Epithelial cell of proximal tubule (primary cell): ENCODE measurements around the gene PRR19. TPM values are rescaled to one million over a fixed set of nuclear protein-coding genes. Genes with fewer than 3 reads are reported as not detected.

ENCODE experiments used
- DNase-seq: peaks from one replicate; pipeline ENCODE4 v3.0.0-alpha.2; 2011; ENCODE audit warnings: low read depth
- H3K4me3 ChIP-seq: 2 replicates; pipeline ENCODE4 v1.5.1; 2011; ENCODE audit warnings: low read depth, mild to moderate bottlenecking, low read length
- total RNA-seq: library from RNA; depleted of rRNA; stranded (reverse); fragments of >200 nt; gene quantifications from 2 replicates; pipeline ENCODE4 v1.2.3, GENCODE V29; 2015
- TF ChIP-seq, protein P1 (sequence below): conservative IDR thresholded peaks from 2 replicates; pipeline ENCODE4 v1.5.1; 2012; ENCODE audit warnings: low read depth, mild to moderate bottlenecking, low read length

PRR19 gene, protein sequence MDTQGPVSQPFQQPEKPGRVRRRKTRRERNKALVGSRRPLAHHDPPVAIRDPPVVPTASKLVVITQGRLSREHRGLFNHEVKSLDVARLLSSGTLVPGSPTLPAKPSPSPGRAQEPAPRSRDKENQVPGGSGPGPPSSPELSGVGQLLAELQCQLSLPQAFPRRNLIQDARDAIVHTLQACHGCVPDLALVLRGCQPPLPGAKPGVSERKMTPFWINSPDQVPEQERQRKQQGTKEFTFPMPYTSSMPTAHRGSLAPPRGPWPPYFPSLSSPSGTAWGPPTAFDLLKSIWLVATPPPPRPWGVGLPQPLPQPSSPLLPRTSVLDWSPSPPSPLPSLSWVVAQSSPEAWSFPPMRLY
- 0.23 and 2.7 TPM in 2 replicates for total RNA-seq

DNA sequence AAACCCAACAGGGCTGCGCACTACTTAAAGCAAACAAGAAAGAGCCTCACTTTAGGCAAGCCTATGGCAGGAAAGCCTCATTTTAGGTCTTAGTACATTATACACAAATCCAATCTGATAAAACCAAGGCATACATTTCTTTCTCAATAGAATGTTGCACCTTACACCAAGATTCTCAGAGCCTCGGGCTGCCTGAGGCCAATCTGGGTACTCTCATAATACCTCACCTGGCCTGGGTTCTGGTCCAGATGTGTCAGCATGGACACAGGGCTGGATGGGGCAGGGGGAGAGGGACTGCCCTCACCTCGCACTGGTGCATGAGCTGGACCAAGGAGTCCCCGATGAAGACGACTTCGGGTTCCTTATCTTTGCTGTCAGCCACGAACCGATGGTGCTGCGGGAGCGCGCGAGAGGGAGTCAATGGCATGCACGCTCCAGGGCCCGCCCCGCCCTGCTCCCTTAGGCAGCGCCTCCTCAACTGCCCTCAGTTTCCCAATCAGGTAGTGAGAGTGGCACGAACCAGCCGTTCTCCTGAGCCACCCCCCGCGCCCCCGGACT is at the start of gene PRR19:
Gene PRR19, plus strand, starts transcription at position 487 of the 558 bp plus-strand sequence. CDS start 7,453 bp downstream, outside the sequence.
- peak within 1 kb of the TSS; percentile 89 for H3K4me3 ChIP-seq
- DNase-seq: no peak
- TF ChIP-seq, protein P1, sequence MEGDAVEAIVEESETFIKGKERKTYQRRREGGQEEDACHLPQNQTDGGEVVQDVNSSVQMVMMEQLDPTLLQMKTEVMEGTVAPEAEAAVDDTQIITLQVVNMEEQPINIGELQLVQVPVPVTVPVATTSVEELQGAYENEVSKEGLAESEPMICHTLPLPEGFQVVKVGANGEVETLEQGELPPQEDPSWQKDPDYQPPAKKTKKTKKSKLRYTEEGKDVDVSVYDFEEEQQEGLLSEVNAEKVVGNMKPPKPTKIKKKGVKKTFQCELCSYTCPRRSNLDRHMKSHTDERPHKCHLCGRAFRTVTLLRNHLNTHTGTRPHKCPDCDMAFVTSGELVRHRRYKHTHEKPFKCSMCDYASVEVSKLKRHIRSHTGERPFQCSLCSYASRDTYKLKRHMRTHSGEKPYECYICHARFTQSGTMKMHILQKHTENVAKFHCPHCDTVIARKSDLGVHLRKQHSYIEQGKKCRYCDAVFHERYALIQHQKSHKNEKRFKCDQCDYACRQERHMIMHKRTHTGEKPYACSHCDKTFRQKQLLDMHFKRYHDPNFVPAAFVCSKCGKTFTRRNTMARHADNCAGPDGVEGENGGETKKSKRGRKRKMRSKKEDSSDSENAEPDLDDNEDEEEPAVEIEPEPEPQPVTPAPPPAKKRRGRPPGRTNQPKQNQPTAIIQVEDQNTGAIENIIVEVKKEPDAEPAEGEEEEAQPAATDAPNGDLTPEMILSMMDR: no peak

DNA sequence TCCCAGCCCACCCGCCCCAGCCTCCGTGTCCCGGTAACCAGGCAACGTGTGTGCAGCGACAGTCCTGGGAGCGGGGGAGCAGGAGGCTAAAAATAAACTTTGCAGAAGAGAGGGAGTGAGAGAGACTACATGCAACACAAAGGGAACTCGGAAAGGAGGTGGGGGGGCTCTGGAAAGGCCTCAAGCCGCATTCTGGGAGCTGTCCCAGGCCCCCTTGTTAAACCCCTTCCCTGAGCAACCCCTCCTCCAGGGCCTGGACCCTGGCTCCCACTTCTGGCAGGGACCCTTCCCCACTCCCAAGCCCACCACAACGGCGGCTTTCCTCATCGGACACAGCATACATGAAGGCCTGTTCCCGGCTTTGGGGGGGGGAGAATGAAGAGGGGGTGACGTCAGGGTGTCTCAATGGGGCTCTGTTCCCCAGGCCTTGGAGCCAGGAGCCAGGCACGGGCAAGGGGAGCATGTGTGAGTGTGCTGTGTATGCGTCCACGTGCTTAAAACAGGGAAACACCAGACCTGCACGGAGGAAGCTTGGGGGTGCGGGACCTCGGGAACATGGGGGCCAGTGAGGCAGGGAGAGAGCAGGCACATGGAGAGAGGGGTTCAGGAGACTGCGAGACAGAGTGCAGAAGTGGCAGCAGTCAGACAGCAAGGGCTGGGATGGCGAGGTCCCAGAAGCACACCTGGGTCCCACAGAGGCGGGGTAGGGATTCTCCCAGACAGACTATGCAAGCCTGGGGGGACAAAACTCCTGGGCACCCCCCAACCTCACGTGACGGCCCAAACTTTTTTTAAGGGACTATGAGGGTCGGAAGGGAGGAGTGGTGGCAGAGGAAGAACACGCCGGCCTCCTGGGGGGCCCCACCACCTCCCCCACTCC is 49.3 kb upstream of the PRR19 start:
- peak overlapping the region; percentile 99 for H3K4me3 ChIP-seq
- no peak for DNase-seq
- TF ChIP-seq, protein P1: no peak

DNA sequence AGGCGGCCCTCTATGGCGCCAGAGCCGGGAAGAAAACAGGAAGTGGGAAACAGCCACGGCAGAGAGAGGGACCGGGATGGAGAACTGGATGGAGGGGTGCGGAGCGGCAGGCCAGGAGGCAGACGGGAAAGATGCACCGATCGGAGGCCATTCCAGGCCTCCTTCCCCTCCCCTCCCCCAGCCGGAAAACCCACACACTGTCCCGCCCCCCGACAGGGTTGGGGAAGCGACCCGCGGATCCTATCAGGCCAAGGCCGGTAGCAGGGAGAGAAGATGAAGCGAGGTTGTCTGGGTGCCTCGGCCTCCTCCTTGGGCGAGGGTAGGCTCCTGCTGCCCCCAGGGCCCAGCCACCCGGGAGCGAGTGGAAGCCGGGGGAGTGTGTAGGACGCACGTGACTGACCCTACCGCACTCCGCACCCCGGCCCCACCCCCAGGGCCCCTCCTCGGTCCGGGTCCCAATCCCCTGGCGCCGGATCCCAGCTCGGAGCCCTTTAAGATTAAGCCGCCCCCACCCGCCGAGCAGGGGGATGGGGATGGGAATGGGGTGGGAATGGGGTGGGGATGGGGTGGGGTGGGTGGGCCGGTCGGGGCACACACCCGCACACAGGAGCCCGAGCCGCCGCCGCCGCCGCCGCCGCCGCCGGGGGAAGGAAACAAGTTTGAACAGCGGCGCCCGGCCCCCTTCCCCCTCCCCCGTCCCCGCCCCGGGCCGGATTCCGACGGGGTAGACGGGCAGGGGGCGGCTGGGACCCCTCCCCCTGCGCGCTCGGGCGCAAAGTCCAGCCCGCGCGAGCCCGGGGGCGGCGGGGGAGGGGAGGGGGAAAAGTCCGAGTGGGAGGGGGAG is 48.5 kb upstream of the PRR19 start:
- no peak for DNase-seq
- H3K4me3 ChIP-seq: peak overlapping the region; percentile 99
- TF ChIP-seq, protein P1: no peak

DNA sequence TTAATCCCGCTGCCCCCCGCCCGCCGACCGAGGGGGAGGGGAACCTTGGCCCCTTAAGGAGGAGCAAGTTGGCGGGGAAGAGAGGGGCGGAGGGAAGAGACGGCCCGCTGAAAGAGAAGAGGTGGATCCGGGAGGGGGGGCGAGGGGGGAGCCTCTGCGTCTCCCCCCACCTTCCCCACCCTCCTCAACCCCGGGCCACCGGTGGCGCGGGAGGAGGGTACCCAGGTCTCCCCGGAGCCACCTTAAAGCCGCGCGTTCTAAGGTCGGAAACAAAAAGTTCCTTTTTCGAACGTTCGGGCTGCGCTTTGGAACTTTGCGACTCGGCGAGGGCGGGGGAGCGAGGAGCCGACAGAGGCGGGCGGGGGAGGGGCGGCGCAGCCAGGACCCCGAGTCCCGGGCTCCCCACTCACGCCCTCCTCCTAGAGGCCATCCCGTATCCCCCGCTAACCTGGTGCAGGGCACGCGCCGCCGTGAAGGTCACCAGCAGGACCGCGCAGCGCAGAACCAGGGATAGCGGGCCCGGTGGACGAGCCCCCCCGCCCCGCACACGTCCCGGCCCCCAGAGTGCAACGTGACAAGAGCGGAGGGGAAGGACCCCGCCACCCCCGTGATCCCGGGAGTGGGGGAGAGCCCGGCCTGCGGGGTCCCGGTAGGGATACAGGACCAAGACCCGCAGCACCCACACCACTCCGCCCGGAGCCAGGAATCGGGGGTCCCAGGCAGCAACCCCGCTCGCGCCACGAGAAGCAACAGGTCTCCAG is 47.7 kb upstream of the PRR19 start:
- H3K4me3 ChIP-seq: peak overlapping the region; percentile 99
- TF ChIP-seq, protein P1: no peak
- no peak for DNase-seq

DNA sequence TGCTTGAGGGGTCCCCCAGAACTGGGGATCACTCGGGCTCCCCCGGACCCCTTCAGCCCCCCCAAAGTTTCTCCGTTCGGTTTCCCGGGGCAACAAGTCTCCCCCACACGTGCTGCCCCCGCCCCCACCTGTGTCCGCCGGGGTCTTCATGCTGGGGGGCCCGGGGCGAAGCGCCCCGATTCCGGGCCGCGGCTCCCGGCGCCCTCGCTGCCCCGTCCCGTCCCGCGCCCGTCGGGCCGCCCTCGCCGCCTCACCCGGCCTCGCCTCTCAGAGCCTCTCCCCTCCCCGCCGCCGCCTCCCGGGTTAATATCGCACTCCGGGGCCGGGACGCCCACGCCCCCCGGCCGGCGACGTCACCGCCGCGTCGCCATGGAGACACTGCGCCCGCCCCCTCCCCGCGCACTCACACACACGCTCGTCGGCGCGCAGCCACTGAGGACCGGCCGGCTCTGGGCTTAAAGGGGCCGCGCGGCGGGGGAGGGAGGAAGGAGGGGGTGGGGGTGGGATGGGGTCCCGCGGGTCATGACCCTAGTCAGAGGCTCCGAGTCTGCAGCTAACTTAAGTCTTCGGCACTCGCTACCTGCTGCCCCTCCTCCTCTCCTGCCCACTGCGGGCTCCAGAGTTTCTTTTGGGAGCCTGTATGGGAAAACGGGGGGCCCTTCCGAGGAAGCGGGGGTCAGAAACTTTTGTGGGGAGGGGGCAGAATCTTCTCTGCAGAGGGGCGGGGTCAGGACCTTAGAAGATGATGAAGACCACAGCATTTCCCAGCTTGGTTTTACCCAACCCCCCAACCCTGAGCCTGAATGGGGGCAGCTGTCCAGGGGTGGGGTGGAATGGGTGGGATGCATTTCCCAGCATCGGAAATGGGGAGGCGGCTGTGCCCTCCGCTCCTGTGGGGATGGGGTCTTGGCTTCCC is 46.8 kb upstream of the PRR19 start, which contains the start of gene ERF:
Gene ERF, minus strand, starts transcription at position 279 of the 916 bp plus-strand sequence. Its CDS starts 129 bp downstream, at position 150.
- no peak for DNase-seq
- TF ChIP-seq, protein P1: no peak
- peak within 1 kb of the TSS; percentile 99 for H3K4me3 ChIP-seq
